ENCODE data around the gene GCK.

The GCK gene

GRCh38 chr7:44216019-44216418, 26.8 kb upstream of the GCK start:
- TF ChIP-seq PPARA (CRISPR knock-in tag; IDR thresholded peaks at IDR 0.05; ENCODE audit: borderline replicate concordance) (no peak), CSDC2 (CRISPR knock-in tag; IDR thresholded peaks at IDR 0.05) (no peak), BACH2 (CRISPR knock-in tag; IDR thresholded peaks at IDR 0.05; ENCODE audit: borderline replicate concordance) (no peak), TCF4 (CRISPR knock-in tag; IDR thresholded peaks at IDR 0.05; ENCODE audit: borderline replicate concordance) (no peak), ESRRG (CRISPR knock-in tag; IDR thresholded peaks at IDR 0.05) (no peak), RARB (CRISPR knock-in tag; IDR thresholded peaks at IDR 0.05) (no peak), OSR1 (CRISPR knock-in tag; IDR thresholded peaks at IDR 0.05) (no peak), SNAI2 (CRISPR knock-in tag; IDR thresholded peaks at IDR 0.05) (no peak), ZNF70 (CRISPR knock-in tag; IDR thresholded peaks at IDR 0.05) (no peak)
- TF ChIP-seq, protein P1, sequence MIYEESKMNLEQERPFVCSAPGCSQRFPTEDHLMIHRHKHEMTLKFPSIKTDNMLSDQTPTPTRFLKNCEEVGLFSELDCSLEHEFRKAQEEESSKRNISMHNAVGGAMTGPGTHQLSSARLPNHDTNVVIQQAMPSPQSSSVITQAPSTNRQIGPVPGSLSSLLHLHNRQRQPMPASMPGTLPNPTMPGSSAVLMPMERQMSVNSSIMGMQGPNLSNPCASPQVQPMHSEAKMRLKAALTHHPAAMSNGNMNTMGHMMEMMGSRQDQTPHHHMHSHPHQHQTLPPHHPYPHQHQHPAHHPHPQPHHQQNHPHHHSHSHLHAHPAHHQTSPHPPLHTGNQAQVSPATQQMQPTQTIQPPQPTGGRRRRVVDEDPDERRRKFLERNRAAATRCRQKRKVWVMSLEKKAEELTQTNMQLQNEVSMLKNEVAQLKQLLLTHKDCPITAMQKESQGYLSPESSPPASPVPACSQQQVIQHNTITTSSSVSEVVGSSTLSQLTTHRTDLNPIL (CRISPR knock-in tag; IDR thresholded peaks at IDR 0.05; ENCODE audit: low read depth), result no peak
- TF ChIP-seq, protein P2, sequence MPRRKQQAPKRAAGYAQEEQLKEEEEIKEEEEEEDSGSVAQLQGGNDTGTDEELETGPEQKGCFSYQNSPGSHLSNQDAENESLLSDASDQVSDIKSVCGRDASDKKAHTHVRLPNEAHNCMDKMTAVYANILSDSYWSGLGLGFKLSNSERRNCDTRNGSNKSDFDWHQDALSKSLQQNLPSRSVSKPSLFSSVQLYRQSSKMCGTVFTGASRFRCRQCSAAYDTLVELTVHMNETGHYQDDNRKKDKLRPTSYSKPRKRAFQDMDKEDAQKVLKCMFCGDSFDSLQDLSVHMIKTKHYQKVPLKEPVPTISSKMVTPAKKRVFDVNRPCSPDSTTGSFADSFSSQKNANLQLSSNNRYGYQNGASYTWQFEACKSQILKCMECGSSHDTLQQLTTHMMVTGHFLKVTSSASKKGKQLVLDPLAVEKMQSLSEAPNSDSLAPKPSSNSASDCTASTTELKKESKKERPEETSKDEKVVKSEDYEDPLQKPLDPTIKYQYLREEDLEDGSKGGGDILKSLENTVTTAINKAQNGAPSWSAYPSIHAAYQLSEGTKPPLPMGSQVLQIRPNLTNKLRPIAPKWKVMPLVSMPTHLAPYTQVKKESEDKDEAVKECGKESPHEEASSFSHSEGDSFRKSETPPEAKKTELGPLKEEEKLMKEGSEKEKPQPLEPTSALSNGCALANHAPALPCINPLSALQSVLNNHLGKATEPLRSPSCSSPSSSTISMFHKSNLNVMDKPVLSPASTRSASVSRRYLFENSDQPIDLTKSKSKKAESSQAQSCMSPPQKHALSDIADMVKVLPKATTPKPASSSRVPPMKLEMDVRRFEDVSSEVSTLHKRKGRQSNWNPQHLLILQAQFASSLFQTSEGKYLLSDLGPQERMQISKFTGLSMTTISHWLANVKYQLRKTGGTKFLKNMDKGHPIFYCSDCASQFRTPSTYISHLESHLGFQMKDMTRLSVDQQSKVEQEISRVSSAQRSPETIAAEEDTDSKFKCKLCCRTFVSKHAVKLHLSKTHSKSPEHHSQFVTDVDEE (CRISPR knock-in tag; IDR thresholded peaks at IDR 0.05), result no peak
- ATAC-seq, result peak; percentile 3; the same call in 2 of the 3 replicates

GRCh38 chr7:44215531-44215930, 26.3 kb upstream of the GCK start:
- no peak for TF ChIP-seq ZC3H10 (CRISPR knock-in tag; IDR thresholded peaks at IDR 0.05)
- TF ChIP-seq ZFP30 (CRISPR knock-in tag; IDR thresholded peaks at IDR 0.05), result no peak
- no peak for TF ChIP-seq BACH2 (CRISPR knock-in tag; IDR thresholded peaks at IDR 0.05; ENCODE audit: borderline replicate concordance)
- no peak for TF ChIP-seq TCF4 (CRISPR knock-in tag; IDR thresholded peaks at IDR 0.05; ENCODE audit: borderline replicate concordance)
- TF ChIP-seq ARNTL (CRISPR knock-in tag; IDR thresholded peaks at IDR 0.05; ENCODE audit: borderline replicate concordance, low read depth), result no peak
- no peak for TF ChIP-seq POU6F1 (CRISPR knock-in tag; IDR thresholded peaks at IDR 0.05; ENCODE audit: borderline replicate concordance, low read depth)
- no peak for TF ChIP-seq TOX (CRISPR knock-in tag; IDR thresholded peaks at IDR 0.05; ENCODE audit: borderline replicate concordance)
- TF ChIP-seq ISL1 (CRISPR knock-in tag; IDR thresholded peaks at IDR 0.05), result no peak
- TF ChIP-seq PPARA (CRISPR knock-in tag; IDR thresholded peaks at IDR 0.05; ENCODE audit: borderline replicate concordance), result no peak
- no peak for TF ChIP-seq ZFP3 (CRISPR knock-in tag; IDR thresholded peaks at IDR 0.05)
- TF ChIP-seq, protein P3, sequence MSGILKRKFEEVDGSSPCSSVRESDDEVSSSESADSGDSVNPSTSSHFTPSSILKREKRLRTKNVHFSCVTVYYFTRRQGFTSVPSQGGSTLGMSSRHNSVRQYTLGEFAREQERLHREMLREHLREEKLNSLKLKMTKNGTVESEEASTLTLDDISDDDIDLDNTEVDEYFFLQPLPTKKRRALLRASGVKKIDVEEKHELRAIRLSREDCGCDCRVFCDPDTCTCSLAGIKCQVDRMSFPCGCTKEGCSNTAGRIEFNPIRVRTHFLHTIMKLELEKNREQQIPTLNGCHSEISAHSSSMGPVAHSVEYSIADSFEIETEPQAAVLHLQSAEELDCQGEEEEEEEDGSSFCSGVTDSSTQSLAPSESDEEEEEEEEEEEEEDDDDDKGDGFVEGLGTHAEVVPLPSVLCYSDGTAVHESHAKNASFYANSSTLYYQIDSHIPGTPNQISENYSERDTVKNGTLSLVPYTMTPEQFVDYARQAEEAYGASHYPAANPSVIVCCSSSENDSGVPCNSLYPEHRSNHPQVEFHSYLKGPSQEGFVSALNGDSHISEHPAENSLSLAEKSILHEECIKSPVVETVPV (CRISPR knock-in tag; IDR thresholded peaks at IDR 0.05), result no peak
- TF ChIP-seq, protein P4, sequence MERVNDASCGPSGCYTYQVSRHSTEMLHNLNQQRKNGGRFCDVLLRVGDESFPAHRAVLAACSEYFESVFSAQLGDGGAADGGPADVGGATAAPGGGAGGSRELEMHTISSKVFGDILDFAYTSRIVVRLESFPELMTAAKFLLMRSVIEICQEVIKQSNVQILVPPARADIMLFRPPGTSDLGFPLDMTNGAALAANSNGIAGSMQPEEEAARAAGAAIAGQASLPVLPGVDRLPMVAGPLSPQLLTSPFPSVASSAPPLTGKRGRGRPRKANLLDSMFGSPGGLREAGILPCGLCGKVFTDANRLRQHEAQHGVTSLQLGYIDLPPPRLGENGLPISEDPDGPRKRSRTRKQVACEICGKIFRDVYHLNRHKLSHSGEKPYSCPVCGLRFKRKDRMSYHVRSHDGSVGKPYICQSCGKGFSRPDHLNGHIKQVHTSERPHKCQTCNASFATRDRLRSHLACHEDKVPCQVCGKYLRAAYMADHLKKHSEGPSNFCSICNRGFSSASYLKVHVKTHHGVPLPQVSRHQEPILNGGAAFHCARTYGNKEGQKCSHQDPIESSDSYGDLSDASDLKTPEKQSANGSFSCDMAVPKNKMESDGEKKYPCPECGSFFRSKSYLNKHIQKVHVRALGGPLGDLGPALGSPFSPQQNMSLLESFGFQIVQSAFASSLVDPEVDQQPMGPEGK (CRISPR knock-in tag; IDR thresholded peaks at IDR 0.05; ENCODE audit: borderline replicate concordance), result no peak
- TF ChIP-seq ZNF565 (CRISPR knock-in tag; conservative IDR thresholded peaks at IDR 0.05; ENCODE audit: low read depth), result no peak
- TF ChIP-seq SNAI2 (CRISPR knock-in tag; IDR thresholded peaks at IDR 0.05), result no peak
- ATAC-seq, result no peak; the same call in 2 of the 3 replicates

DNA sequence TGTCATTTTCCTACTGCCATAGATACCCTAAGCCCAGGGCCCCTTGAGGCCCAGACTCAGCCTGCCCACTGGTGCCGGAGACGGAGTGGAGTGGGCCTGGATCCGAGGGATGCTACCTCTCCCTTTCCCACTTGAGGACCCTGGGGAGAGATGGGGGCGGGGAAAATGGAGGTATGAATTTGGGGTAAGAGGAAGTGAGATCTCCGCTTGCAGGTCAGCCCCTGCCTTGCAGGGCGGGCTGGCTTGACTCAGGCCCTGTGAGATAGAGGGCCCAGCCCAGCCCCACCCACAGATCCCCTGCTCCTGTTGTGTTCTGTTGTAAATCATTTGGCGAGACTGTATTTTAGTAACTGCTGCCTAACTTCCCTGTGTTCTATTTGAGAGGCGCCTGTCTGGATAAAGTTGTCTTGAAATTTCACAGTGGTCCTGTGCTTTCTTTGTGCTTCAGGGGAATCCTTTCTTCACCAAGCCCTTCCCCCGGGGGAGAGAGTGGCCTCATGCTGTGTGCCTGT, 24.7 kb upstream of the GCK start:
- no peak for TF ChIP-seq POU6F1 (CRISPR knock-in tag; IDR thresholded peaks at IDR 0.05; ENCODE audit: borderline replicate concordance, low read depth)
- TF ChIP-seq ZFP3 (CRISPR knock-in tag; IDR thresholded peaks at IDR 0.05), result no peak
- TF ChIP-seq SNAI2 (CRISPR knock-in tag; IDR thresholded peaks at IDR 0.05), result no peak
- no peak for TF ChIP-seq ESRRG (CRISPR knock-in tag; IDR thresholded peaks at IDR 0.05)
- TF ChIP-seq, protein P2 (CRISPR knock-in tag; IDR thresholded peaks at IDR 0.05), result no peak
- TF ChIP-seq ZC3H10 (CRISPR knock-in tag; IDR thresholded peaks at IDR 0.05), result no peak
- no peak for TF ChIP-seq ZNF565 (CRISPR knock-in tag; conservative IDR thresholded peaks at IDR 0.05; ENCODE audit: low read depth)
- ATAC-seq, result peak; percentile 1; the same call in 1 of the 3 replicates
